ENCODE measurements around the gene SPTB. TPM values are rescaled to one million over a fixed set of nuclear protein-coding genes. Genes with fewer than 3 reads are reported as not detected.
A peak's percentile ranks its signal among the peaks of the same experiment; 100 is the strongest.

Gene SPTB
- total RNA-seq, 2 experiments from 2014 or later, result 0.31 to 0.32 TPM

DNA sequence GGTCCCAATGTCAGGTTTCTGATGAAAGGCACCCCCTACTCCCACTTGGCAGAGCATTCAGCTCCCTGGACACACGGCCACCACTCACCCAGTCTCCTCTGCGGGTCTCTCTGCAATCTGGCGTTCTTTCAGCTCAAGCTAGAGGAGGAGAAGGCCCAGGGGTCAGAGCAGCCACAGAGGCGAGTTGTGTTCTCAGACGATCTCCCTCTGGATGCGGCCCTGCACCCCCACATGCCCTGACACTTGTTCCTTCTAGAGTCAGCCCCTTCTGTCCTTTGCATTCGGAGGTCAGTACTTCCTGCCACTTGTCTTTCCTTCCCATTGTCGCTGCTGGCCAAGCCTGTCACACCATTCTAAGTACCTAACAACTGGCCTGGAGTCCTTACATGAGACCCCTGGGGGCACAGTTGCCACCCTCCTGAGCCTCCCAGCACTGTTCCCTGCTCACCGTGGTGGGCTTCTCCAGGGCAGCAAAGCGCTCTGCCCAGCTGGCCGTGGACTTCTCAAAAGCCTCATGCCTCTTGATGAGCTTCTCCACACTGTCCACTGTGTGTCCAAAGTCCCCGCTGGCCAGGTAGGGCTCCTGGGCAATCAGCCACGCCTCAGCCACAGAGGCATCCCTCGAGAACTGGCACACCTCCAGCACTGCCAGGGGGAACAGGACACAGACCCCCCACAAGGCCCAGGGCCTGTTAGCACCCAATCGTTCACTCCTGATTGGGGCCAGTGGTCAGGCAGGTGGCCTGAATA lies 112.3 kb downstream of the SPTB start:
- DNase-seq, result no peak
- no peaks in the 10 kb centered on the region for H3K36me3 Mint-ChIP-seq
- H3K27ac Mint-ChIP-seq, result no peak overlapping the region
- H3K9me3 Mint-ChIP-seq, result no peaks in the 10 kb centered on the region
- H3K4me3 Mint-ChIP-seq, result no peak overlapping the region
- H3K27me3 Mint-ChIP-seq, result no peaks in the 10 kb centered on the region
- H3K4me1 Mint-ChIP-seq, result peaks cover 3% of the 10 kb centered on the region

DNA sequence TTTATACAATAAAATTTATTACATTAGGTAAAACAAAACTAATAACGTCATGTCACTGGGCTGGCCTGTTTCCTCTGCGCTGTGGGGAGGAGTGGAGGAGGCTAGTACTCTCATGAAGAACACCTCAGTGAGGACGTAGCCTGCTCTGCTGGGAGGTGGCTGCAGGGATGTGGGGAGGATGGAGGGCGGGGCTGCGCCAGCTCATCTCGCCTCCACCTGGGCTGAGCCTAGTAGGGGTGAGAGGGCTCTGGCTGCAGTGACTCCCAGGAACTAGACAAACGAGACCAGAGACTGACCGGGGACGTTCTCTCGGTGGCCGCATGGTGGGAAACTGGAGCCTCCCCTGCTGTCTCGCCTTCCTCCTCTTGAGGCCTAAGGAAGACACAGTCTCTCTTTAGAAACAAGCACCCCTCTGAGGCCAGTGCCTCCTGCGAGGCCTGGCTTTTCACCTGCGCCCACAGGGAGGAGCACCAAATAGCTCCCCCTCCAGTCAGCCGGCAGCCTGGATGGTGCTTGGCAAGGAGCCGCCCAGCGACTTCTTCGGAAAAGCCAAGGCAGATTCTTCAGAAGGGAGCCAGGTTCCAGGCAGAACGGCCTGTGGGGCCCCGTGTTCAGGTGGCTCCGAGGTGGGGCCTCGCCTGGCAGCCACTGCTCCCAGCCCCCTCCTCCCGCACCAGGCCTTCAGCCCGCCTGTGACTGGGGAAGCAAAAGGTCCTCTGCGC lies 113.1 kb downstream of the SPTB start:
- DNase-seq, result no peak
- no peaks in the 10 kb centered on the region for H3K36me3 Mint-ChIP-seq
- H3K27me3 Mint-ChIP-seq, result no peaks in the 10 kb centered on the region
- H3K4me3 Mint-ChIP-seq, result no peak overlapping the region
- H3K9me3 Mint-ChIP-seq, result no peaks in the 10 kb centered on the region
- no peak overlapping the region for H3K27ac Mint-ChIP-seq
- peaks cover 7% of the 10 kb centered on the region for H3K4me1 Mint-ChIP-seq

DNA sequence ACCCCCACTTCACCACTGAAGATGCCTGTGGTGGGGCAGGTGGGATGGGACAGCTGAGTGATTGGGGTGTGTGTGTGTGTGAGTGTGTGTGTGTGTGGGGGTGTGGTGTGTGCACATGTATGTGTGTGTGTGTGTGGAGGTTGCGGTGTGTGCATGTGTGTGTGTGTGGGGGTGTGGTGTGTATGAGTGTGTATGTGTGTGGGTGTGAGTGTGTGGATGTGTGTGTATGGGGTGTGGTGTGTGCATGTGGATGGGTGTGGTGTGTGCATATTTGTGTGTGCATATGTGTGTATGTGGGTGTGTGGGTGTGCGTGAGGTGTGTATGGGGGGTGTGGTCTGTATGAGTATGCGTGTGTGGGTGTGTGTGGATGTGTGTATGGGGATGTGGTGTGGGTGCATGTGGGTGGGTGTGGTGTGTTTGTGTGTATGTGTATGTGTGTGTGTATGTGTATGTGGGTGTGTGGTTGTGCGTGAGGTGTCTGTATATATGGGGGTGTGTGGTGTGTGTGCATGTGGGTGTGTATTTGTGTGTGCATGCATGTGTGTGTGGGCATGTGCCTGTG lies 113.9 kb downstream of the SPTB start:
- Mint-ChIP-seq H3K27me3 (peaks cover 6% of the 10 kb centered on the region), H3K36me3 (no peaks in the 10 kb centered on the region), H3K9me3 (no peaks in the 10 kb centered on the region), H3K4me3 (no peak overlapping the region), H3K27ac (no peak overlapping the region), H3K4me1 (peaks cover 4% of the 10 kb centered on the region)
- DNase-seq, result no peak

DNA sequence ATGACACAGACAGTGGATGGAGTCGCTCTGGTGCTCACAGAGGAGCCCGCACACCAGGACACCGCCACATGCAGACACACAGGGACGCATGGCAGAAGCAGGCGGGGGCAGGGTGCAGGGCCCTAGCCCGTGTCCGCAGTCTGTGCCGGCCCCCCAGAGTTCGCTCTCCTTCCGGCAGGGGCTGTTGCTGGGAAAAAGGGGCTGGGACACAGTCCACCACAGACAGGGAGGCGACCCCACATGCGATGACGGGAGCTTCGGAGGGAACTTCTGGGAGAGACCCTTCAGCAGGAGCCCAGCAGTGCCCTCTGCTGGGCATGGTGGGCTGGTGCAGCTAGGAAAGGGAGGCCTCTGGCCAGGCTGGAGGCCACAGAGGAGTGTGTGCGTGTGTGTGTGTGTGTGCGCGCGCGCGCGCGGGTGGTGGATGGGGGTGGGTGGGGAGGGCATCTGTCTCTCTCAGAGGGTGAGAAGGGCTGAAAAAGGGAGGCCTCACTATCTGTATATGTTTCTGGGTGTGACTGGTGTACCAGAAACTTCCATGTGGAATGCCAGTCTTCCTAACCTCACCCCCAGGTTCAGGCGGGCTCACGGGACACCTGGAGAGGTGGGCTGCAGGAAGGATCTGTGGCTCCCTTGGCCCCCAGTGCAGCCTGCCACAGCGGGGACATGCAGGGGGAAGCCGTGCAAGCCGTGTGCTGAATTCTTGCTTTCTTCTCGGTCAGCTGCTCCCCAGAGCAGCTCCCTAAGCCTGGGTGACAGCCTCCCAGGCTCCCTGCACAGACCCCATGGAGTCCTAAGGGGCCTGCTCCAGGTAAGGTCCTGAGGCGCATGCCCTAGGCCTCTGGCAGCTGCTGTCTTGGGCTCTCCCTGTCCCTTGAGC lies 114.8 kb downstream of the SPTB start:
- peaks cover 12% of the 10 kb centered on the region for H3K27me3 Mint-ChIP-seq
- no peaks in the 10 kb centered on the region for H3K36me3 Mint-ChIP-seq
- no peaks in the 10 kb centered on the region for H3K9me3 Mint-ChIP-seq
- peak; percentile 69 for DNase-seq
- no peak overlapping the region for H3K4me3 Mint-ChIP-seq
- H3K27ac Mint-ChIP-seq, result no peak overlapping the region
- peaks cover 4% of the 10 kb centered on the region for H3K4me1 Mint-ChIP-seq

DNA sequence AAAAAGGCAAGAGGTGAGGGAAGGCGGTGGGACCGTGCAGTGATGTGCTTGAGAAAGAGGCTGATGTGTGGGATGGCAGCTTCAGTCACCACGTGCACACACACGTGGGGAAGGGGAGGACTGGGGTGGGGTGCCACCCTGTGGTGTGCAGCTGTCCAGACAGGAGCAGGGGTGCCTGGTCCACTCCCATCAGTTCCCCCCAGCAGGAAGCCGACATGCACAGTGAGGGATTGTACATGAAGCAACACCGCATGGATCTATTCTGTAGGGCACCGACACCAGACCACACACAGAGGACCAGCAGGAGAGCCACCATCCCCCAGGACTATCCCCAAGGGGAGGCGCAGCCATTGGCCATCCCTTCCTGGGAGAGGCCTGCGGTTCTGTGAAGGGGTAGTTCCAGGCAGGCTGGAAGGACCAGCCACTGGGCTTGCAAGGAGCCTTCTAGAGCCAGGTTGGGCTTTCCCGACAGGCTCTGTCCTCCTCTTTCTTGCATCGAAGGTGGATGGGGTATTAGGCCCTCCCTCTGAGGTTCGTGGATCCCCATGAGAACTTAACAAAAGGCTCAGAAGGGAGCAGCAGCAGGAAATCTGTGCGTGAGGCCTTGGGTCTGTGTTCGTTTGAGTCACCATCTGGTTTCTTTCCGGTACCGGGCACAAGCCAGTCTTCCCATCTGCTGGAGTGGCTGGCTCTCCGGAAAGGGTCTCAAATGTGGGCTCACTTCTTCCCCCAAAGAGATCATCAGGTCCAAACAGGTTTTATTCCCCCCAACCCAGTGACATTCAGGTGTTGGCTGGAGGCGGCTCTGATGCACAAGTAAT lies 115.7 kb downstream of the SPTB start:
- Mint-ChIP-seq H3K4me1 (peaks cover 4% of the 10 kb centered on the region), H3K4me3 (no peak overlapping the region), H3K27me3 (peaks cover 12% of the 10 kb centered on the region), H3K27ac (no peak overlapping the region), H3K9me3 (no peaks in the 10 kb centered on the region), H3K36me3 (no peaks in the 10 kb centered on the region)
- no peak for DNase-seq

DNA sequence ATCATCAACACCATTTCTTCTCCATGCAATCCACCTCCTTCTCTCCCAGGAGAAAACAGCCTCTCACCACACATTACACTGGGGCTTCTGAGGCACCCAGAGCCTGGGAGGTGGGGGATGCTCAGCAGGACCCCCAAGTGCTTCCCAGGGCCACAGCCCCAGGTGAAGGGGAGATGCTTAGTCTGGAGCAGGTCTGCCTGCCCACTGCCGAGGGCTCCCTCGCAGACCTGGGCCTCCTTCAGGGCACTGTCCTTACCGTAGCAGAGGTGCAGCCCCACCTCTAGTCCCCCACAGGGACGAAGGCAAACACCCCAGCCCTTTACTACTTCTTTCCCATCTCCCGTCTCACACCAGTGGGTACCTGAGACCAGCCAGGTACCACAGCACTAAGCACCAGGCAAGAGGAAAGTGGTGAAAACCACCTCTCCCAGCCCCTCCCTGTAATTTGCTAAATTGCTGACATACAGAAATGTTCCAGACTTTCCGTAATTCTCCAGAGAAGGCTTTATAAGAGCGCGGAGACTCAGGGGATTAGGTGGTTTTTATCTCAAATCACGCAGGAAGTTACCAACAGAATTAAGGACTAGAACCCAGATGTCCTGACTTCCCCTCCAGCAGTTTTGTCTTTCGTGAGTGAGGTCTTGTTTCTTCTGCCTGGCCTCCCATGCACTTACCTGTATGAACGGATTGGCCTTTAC lies 116.5 kb downstream of the SPTB start:
- Mint-ChIP-seq H3K27ac (no peak overlapping the region), H3K4me3 (no peak overlapping the region), H3K4me1 (peaks cover 4% of the 10 kb centered on the region), H3K36me3 (no peaks in the 10 kb centered on the region), H3K9me3 (no peaks in the 10 kb centered on the region), H3K27me3 (peaks cover 12% of the 10 kb centered on the region)
- DNase-seq, result no peak

DNA sequence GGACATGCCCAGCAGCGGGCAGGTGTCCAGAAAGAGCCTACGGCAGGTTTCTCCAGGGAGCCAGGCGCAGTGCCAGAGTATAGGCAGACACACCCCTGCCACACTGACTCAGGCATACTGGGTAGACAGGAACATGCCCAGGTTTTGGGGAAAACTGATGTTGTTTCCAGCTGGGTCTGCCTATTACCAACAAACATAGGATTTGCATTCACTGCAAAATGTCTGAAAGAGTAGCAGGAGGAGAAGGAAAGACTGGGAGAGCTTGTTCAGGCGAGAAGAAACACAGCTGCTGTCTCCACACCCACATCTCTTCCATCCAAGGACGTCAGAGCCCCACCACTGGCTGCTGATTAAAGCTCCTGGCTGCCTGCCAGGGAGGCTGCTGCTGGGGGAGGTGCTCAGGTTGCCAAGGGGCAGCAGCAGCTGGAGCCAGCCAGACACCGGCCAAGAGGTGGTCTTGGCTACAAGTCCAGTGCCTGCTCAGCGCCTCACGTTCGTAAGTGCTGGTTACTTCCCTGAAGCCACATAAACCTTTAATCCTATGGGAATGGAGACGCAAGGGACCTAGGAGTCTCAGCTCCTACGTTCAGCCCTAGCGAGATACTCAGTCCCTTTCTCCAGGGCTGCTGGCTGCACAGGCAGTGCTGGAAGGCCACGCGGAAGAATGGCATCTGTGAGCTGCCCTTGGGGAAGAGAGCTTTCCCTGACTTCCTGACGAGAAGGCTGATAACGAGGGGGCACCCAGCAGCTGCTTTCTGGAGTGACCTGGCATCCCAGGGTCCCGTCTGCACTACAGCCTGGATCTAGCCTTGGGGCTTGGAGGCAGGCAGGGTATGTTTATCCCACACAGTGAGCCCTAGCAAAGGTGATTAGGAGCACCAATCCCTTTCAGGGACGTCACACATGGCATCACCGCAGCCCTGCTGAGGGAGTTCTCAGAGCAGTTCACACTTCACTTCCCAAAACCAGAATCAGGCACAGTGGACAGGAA lies 117.4 kb downstream of the SPTB start:
- peaks cover 4% of the 10 kb centered on the region for H3K4me1 Mint-ChIP-seq
- no peaks in the 10 kb centered on the region for H3K36me3 Mint-ChIP-seq
- DNase-seq, result peak; percentile 30
- no peak overlapping the region for H3K27ac Mint-ChIP-seq
- peaks cover 12% of the 10 kb centered on the region for H3K27me3 Mint-ChIP-seq
- H3K4me3 Mint-ChIP-seq, result no peak overlapping the region
- no peaks in the 10 kb centered on the region for H3K9me3 Mint-ChIP-seq

DNA sequence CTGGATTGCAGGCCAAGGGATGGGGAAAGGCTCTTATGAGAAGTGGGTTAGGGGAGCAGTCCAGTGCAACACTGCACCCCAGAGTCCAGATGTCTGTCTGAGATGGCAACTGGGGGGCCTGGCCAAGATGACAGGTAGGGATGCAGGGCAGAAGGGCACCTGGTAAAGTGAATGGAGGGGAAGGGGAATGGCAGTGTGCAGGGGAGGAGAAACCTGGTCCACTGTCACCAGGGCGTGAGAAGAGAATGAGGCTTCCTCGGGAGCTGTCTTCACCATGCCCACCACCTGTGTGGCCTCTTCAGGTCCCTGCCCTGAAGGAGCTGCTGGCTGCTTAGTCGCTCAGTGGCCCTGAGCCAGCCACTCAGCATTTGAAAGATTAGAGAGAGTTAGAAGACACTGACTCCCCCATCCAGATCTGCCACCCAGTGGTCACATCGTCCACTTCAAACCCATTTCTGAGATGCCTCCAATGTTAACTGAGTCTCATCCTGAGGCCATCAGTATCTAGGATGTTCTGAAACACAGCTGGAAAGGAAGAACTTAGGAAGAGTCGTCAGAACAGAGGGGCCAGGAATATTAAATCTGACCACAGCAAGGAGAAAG lies 118.2 kb downstream of the SPTB start:
- Mint-ChIP-seq H3K9me3 (no peaks in the 10 kb centered on the region), H3K27ac (no peak overlapping the region), H3K4me1 (peaks cover 4% of the 10 kb centered on the region), H3K27me3 (peaks cover 12% of the 10 kb centered on the region), H3K4me3 (no peak overlapping the region), H3K36me3 (no peaks in the 10 kb centered on the region)
- DNase-seq, result no peak

DNA sequence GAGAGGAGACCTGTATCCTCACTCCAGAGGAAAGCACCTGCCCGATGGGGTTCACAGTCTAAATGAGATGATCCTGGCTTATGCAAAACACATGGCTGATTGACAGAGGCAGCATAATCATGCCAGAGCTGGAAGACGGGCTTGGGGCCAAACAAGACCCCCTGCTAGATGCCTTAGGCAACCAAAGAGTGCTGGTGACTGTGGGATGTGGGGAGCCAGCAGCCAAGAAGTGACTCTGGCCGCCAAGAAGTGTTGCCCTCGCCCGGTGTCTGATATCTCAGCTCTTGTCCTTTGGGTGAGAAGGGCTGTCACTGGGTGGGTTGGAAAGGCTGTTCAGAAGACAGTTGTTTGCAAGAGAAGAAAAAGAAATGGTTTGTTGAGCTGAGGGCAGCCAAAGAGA lies 118.8 kb downstream of the SPTB start:
- no peaks in the 10 kb centered on the region for H3K36me3 Mint-ChIP-seq
- no peak overlapping the region for H3K27ac Mint-ChIP-seq
- DNase-seq, result no peak
- peaks cover 4% of the 10 kb centered on the region for H3K4me1 Mint-ChIP-seq
- no peak overlapping the region for H3K4me3 Mint-ChIP-seq
- no peaks in the 10 kb centered on the region for H3K9me3 Mint-ChIP-seq
- H3K27me3 Mint-ChIP-seq, result peaks cover 12% of the 10 kb centered on the region

DNA sequence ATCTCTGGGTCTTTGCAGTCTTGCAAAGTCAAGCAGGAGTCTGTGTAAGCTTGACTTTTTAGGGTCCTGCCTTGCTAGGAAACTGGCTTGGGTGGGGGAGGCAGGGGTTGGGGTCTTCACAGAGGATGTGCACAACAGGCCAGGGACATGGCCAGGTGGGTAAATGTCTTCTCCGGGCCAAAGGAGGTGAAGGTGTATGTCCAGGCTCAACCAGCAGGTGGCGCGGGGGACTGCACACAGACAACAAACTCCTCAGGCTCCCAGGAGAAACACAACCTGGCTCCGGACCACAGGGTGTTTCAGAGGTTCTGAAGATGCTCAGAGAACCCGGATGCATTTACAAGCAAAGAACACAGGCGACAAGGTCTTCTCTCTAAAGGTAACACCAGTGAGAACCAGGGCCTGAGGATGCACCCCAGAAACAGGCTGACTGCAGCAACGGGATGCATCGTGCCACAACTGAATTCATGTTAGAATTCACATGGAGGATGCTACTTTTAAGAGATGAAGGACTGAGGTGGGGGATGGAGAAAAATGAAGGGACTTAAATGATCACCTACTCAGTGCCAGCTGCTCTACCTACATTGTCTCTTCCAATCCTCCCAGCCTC lies 119.5 kb downstream of the SPTB start:
- Mint-ChIP-seq H3K36me3 (no peaks in the 10 kb centered on the region), H3K9me3 (no peaks in the 10 kb centered on the region), H3K27ac (no peak overlapping the region), H3K4me1 (peaks cover 4% of the 10 kb centered on the region), H3K4me3 (no peak overlapping the region), H3K27me3 (peaks cover 12% of the 10 kb centered on the region)
- peak; percentile 42 for DNase-seq

DNA sequence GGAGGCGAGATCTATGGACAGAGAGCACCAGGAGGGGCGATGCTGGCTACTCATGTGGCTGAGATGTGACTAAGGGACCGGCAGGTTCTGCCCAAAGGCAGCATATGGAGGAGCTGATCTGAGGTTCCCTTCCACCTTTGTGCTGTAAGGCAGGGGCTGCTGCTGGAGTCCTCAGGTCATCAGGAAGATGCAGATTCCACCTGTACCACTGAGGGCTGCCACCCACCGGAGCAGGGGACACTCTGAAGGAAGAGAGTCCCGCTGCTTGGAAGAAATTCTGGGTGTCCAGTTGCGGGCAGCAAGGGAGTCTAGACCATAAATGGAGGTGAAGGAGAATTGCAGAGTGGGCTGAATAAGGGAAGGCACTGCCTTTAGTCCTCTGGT lies 120.2 kb downstream of the SPTB start:
- peaks cover 4% of the 10 kb centered on the region for H3K4me1 Mint-ChIP-seq
- DNase-seq, result no peak
- peaks cover 12% of the 10 kb centered on the region for H3K27me3 Mint-ChIP-seq
- H3K36me3 Mint-ChIP-seq, result no peaks in the 10 kb centered on the region
- H3K27ac Mint-ChIP-seq, result no peak overlapping the region
- H3K9me3 Mint-ChIP-seq, result no peaks in the 10 kb centered on the region
- H3K4me3 Mint-ChIP-seq, result no peak overlapping the region
